AG20443 (cell line): ENCODE data around the gene GPSM3.
"Not testable (repeated sequence)": the region's sequence is repeated elsewhere in the genome, so short reads cannot be mapped to it uniquely, and the experiment has no call there.

Experiments used
- DNase-seq: peaks from one replicate; pipeline ENCODE4 v3.0.0; 2012; ENCODE audit warnings: low spot score, mixed read lengths

GPSM3 gene

GRCh38 chr6:32149932-32150870 is 42.2 kb downstream of the GPSM3 start:
- no peak for DNase-seq

- no peak for DNase-seq
Observed at GRCh38 chr6:32149092-32149755, 43.2 kb downstream of the GPSM3 start.

GRCh38 chr6:32148289-32149091 is 44.0 kb downstream of the GPSM3 start:
- DNase-seq: peak; percentile 24

GRCh38 chr6:32147401-32148132 is 44.9 kb downstream of the GPSM3 start:
- no peak for DNase-seq

GRCh38 chr6:32146687-32147086 is 45.8 kb downstream of the GPSM3 start:
- no peak for DNase-seq

- DNase-seq: no peak
Observed at GRCh38 chr6:32146287-32146686, 46.2 kb downstream of the GPSM3 start.

- not testable (repeated sequence) for DNase-seq
Observed at GRCh38 chr6:32144238-32144637, 48.2 kb downstream of the GPSM3 start.
